ENCODE measurements around the gene SLC30A2.

GRCh38 chr1:26020941-26021646, 24.8 kb downstream of the SLC30A2 start:
- TF ChIP-seq CTCF (IDR thresholded peaks at IDR 0.05) (no peak), POLR2AphosphoS5 (IDR thresholded peaks at IDR 0.05) (no peak)

All from upper lobe of left lung (tissue), 4 donors.